ENCODE measurements around the gene TUFT1.
"Not testable (repeated sequence)": the region's sequence is repeated elsewhere in the genome, so short reads cannot be mapped to it uniquely, and the experiment has no call there.

Gene TUFT1

DNA sequence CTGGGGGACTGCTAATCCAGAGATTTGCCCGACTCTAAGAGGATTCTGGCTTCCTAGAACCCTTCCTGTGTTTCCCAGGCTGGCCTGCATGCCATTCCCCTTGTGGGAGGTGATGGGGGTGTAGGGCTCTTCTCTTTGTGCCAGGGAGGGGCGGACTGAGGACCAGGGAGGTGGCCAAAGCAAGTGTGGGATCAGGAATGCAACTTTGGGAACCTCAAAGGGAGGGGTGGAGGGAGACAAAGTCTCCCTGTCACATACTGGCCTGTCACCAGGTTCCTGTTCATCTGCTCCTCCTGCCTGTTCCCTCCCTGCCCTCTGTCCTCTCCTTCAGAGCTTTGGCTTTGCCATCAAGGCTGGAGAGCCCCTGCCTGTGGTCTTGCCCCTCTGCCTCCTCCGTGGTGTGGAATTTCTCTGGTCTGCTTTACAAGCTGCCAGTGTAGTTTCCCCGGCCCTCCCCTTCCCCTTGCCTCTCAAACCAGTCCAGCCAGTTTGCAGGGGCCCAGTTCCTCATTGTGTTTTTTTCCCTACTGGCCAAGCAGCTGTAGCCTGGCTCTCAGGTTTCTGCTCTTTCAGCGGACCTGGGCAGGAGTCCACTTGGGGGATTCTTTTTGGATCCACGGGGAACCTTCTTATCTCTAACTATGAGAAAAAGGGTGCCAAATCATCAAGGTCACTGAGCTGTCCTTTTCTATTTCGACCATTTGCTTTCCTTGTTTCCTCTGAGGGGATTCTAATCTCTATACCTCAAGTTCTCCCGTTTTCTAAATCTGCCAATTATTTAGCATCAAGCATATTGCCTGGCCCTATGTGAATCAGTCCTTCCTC is 27.1 kb upstream of the TUFT1 start:
- DNase-seq: no peak

DNA sequence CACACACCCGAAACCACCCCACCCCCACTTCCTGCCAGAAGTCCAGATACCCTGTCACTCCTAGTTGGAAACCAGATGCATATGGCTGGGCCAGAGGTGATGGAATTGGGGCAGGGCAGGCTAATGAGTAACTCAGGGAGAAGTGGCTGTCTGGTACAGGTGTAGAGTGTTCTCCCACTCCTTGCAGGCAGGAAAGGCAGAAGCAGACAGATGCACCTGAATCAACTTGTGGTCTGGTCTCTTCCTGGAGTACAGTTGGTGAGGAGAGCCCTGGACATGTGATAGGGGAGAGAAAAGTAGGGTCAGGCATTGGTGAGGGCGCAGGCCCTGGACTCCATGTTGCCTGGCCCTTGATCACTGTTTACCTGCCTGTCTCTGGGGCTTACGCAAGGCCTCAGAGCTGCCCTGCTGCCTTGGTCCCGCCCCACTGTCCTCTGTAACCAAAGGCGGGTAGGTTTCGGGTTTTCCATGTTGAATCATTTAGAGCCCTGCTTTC is 26.4 kb upstream of the TUFT1 start:
- DNase-seq: peak in 1 of 2 experiments; percentile 27

DNA sequence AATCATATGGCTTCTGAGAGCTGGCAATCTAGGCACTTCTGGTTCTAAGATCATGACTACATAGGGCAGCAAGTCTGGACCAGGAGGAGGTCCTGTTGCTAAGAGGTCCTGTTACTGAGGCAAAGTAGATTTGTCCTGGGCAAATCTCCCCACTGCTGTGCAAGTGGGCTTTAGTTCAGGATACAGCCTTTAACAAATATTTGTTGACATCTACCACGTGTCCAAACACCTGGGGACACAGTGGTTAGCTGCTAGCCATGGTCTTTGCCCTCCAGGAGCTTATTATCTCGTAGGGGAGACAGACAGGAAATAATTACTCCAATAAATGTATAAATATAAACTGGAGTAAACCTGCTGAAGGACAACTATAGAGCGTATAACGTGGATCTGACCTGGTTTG is 25.7 kb upstream of the TUFT1 start:
- no peak for DNase-seq

DNA sequence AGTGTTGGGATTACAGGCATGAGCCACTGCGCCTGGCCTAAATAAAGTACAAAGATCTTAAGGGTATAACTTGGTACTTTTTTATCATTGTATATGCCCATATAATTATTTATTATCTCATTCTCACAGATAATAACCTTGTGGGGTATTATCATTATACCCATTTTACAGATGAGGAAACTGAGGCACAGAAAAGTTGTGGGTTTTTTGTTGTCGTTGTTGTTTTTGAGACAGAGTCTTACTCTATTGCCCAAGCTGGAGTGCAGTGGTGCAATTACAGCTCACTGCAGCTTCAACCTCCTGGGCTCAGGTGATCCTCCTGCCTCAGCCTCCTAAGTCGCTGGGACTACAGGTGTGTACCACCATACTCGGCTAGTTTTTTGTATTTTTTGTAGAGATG is 24.8 kb upstream of the TUFT1 start:
- DNase-seq: no peak

DNA sequence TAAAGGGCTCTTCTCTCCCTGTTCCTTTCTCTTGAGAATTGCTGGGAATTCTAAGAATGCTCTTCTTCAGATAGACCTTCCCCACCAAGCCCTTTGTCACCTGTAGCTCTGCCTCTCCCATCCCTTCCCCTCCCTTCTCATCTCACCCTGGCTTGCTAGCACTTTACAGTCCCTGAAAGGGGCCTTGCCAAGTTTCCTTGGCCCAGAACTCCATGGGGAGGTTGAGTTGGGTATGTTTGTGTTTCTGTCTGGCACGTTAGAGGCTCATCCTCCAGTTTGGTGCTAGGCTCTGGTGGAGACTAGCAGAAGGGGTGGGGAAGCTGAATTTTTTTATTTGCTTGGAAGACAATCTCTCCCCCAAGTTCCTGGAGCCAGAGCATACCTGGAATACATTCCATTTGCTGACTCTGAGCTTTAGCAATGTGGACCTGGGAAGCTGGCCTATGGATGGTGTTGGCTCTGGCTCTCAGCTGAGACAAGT is 24.0 kb upstream of the TUFT1 start:
- no peak for DNase-seq

- DNase-seq: no peak
These were observed 21.7 kb upstream of the TUFT1 start for GRCh38 chr1:151518431-151518830.

GRCh38 chr1:151518936-151519335 is 21.2 kb upstream of the TUFT1 start:
- DNase-seq: no peak

- no peak for DNase-seq
These were observed 20.4 kb upstream of the TUFT1 start for GRCh38 chr1:151519667-151520066.

DNA sequence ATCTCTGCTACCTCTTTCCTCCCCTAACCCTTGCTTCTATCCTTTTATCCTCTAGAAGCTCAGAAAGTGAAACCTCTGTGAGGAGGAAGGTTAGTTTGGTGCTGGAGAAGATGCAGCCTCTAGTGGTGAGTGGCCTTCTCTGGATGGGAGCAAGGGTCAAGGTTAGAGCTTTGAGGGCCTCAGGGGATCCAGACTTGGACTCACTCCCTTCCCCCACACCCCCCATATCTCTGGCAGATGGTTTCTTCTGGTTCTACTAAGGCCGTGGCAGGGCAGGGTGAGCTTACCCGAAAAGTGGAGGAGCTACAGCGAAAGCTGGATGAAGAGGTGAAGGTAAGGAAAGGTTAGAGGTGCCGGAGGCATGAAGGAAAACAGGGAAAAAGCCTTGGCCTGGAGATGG is 19.8 kb upstream of the TUFT1 start:
- DNase-seq: no peak

DNA sequence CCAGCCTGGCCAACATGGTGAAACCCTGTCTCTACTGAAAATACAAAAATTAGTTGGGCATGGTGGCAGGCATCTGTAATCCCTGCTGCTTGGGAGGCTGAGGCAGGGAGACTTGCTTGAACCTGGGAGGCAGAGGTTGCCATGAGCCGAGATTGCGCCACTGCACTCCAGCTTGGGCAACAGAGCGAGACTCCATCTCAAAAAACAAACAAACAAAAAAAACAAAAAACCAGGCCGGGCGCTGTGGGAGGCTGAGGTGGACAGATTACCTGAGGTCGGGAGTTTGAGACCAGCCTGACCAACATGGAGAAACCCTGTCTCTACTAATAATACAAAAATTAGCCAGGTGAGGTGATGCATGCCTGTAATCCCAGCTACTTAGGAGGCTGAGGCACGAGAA is 17.7 kb upstream of the TUFT1 start:
- DNase-seq: not testable (repeated sequence)

DNA sequence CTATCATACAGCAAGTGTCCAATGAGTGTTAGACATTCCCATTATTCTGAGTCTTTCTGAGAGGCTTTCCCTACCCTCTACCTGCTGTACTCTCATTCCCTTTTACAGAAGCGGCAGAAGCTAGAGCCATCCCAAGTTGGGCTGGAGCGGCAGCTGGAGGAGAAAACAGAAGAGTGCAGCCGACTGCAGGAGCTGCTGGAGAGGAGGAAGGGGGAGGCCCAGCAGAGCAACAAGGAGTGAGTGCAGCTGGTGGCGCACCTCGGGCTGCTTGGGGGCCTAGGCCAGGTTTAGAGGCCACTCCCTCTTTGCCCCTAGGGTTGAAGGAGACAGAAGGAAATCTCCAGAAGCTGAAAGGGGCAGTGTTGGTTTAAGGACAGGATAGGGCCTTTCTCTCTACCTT is 16.8 kb upstream of the TUFT1 start:
- no peak for DNase-seq

DNA sequence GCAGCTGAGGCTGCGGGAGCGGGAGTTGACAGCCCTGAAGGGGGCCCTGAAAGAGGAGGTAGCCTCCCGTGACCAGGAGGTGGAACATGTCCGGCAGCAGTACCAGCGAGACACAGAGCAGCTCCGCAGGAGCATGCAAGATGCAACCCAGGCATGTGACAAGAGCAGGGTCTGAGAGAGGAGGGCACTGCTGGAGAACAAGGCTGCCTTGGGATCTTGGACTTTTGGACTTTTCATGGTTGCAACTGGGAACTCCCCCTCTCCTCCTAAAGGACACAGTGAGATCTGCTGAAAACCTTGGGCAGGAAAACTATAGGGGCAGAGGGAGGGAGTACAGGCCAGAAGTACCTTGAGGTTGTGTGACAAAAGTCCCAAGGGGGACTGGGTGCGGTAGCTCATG is 15.4 kb upstream of the TUFT1 start:
- DNase-seq: no peak

DNA sequence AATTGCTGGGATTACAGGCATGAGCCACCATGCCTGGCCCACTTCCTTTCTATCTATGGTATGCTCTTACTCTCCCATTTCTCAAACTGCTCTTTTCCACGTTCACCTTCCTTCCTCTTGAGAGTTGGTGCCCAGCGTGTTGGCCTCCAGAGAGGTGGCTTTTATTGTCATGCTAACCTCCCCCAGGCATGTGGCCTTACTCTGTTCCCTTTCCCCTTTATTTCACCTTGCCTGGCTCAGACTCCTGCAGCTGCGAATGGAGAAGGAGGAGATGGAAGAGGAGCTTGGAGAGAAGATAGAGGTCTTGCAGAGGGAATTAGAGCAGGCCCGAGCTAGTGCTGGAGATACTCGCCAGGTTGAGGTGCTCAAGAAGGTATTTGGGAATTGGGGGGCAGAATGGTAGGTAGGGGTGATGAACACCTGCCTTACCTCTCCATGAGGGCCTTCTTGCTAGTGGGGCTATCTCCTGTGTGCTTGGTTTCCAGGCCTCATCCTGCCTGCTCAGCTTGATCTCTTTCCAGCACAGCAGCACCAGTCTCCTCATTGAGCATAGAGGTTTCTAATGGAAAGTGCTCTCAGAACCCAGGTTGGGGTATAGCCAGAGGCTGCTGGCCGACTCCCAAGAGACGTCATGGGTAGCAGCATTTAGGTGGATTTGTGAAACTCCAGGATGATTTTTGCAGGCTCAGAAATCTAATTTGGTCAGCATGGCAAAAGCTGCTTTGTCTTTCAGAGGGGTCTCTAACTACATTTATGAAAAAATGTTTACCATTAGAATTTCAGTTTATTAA is 13.2 kb upstream of the TUFT1 start:
- DNase-seq: no peak

DNA sequence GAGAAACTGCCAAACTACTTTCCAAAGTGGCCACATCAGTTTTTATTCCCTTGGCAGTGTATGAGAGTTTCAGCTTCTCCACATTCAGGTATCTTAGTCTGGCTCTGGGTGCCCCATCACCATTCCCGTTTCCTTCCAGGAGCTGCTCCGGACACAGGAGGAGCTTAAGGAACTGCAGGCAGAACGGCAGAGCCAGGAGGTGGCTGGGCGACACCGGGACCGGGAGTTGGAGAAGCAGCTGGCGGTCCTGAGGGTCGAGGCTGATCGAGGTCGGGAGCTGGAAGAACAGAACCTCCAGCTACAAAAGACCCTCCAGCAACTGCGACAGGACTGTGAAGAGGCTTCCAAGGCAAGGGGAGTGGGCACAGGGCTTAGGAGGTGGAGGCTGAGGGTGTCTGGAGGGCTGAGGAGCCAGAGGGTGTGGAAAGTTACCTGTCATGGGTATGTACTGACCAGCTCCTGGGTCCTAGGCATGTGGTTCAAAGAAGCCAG is 10.9 kb upstream of the TUFT1 start:
- no peak for DNase-seq

GRCh38 chr1:151529781-151530180 is 10.3 kb upstream of the TUFT1 start:
- no peak for DNase-seq

GRCh38 chr1:151530461-151530860 is 9.6 kb upstream of the TUFT1 start:
- no peak for DNase-seq

- no peak for DNase-seq
These were observed 6.2 kb upstream of the TUFT1 start for GRCh38 chr1:151533870-151534269.

- DNase-seq: peak; percentile 88 to 89
These were observed 5.3 kb upstream of the TUFT1 start for GRCh38 chr1:151534662-151535278.

DNA sequence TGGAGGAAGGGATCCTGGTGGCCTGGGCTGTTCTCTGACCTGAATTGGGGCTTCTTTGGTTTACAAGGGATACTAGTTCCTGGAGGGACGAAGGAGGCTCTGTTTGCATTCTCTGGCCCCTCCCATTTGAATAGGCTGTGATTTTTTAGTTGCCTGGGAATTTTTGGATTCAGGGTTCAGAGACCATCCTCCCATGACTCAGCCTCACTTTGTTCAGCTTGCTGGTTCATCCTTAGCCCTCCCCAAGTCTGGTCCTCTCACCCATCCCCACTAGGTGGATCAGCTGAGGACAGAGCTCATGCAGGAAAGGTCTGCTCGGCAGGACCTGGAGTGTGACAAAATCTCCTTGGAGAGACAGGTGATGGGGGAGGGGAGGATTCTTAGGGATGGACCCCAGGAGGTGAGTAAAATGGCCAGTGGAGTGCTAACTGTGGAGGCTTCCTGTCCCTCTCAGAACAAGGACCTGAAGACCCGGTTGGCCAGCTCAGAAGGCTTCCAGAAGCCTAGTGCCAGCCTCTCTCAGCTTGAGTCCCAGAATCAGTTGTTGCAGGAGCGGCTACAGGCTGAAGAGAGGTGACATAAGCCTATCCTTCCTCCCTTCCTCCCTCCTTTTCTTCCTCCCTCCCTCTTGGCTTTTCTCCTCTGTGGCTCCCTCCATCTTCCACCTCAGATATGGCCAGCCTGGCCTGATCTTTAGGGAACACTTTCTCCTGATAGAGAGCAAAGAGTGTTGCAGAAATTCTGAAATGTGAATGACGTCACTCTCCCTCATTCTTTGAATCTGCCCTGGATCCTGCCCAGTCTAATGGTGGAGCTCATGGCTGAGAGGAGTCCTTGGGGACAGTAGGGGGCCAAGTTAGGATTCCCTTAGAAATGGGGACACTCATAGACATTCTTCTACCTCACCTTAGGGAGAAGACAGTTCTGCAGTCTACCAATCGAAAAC is 4.5 kb upstream of the TUFT1 start:
- DNase-seq: no peak

DNA sequence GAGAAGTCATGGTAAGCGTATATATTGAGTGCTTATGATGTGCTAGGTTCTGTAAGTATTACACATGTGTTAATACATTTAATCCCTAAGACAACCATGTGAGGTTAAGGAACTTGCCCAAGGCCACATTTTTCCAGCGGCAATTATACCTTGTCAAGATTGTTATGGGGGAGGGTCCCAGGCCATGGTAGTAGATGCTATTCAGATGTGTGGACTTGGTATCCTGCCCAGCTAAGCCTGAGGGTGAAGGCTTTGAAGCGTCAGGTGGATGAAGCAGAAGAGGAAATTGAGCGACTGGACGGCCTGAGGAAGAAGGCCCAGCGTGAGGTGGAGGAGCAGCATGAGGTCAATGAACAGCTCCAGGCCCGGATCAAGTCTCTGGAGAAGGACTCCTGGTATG is 3.6 kb upstream of the TUFT1 start:
- no peak for DNase-seq

DNA sequence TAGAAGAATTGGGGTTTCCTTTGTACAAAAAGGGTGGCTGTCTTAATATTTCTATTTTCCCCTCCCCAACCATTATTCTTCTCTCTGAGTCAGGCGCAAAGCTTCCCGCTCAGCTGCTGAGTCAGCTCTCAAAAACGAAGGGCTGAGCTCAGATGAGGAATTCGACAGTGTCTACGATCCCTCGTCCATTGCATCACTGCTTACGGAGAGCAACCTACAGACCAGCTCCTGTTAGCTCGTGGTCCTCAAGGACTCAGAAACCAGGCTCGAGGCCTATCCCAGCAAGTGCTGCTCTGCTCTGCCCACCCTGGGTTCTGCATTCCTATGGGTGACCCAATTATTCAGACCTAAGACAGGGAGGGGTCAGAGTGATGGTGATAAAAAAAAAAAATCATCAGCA is 3.0 kb upstream of the TUFT1 start:
- DNase-seq: no peak

Measured in activated T-cell treated with anti-CD3 and anti-CD28 coated beads, Interleukin-2, amount 50 U/mL, for 48 hours (primary cell).